Activated naive CD8-positive, alpha-beta T cell treated with anti-CD3 and anti-CD28 coated beads, Interleukin-2, amount 50 U/mL, for 16 hours (primary cell): ENCODE data around the gene OPCML.

ENCODE experiments used
- DNase-seq: peaks from one replicate; pipeline ENCODE4 v3.0.0-alpha.2; 2020; ENCODE audit warnings: low read depth, low spot score

The OPCML gene

DNA sequence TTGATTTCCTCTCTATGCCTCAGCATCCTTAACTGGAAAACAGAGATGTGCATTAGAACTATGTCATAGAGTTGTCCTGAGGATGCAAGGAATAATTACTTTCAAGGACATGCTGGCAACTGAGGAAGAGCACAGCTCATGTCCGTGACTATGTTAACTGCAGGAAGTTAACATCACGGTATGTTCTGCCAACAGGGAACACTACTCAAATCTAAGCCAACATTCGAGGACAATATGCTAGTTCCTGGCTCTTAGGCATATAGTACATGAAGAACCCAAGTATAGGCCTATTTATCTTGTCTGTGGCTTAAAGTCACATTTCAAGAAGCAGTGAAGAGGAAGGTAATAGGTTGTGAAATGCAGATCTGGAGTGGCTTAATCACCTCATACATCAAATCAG lies 1032.6 kb downstream of the OPCML start:
- DNase-seq, result no peak

DNA sequence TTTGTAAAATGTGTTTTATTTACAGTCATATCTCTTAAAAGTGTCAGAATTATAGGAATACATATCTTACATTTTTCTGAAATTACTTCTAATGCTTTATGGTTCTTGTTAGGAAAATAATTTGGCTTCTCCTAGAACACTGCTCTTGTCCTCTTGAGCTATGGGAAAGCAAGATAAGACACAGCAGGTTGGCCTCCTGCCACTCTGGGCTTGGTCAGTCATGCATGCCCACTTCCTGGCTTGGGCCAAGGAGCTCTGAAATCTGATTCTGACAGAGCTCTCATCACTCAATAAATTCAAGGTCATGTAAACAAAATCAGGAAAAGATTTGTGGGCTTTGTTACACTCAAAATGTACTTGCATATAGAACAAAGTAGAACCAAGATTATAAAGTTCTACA lies 1036.0 kb downstream of the OPCML start:
- DNase-seq, result no peak

DNA sequence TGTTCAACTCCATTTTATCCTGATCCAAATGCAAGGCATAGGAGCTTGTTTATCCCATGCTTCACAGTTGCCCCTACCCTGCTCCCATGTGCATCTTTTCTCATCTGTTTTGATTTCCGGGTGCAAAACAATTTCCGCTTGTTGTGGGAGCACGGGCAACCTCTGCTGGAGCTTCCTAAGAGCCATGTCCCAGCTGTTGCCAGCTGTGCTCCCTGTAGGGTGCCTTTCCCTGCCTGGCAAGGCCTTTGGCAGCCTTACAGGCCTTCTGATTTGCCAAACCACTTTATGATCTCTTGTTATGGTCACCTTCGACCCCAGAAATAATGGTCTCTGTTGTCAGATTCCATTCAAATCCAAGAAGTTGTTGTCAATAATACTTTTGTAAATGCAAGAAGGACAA lies 1038.5 kb downstream of the OPCML start:
- DNase-seq, result no peak

DNA sequence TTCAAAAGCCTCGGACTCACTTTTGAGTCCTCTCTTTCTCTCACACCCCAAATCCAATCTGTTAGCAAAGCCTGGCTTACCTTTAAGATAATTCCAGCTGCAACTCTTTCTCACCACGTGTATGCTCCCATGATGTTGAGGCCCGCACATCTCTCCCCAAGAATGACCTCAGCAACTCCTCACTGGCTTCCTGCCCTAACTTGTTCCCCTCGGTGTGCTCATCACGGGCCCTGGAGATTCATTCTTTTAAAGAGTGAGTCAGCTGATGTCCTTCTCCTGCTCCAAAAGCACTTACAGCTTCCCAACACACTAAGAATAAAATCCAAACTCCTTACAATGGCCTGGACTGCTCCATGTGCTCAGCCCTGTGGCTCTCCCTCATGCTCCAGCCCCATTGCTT lies 1041.3 kb downstream of the OPCML start:
- no peak for DNase-seq

DNA sequence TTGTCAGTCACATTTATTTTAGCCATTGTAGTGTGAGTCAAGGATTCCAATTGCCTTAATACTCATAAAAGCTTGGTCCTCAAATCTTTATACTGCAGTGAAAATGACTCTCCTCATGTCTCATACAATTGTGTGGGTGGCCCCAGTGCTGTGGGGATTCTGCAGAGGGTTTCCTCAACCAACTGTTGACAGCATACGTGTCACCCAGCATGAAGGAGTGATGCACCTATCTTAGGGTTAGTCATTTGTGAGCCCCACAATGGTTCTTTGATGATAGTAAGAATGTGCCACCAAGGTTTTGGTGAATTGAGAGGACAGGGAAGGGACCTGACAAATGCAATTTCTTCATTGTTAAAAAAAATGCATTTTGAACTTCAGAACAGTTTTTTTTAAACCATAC lies 1046.2 kb downstream of the OPCML start:
- no peak for DNase-seq

DNA sequence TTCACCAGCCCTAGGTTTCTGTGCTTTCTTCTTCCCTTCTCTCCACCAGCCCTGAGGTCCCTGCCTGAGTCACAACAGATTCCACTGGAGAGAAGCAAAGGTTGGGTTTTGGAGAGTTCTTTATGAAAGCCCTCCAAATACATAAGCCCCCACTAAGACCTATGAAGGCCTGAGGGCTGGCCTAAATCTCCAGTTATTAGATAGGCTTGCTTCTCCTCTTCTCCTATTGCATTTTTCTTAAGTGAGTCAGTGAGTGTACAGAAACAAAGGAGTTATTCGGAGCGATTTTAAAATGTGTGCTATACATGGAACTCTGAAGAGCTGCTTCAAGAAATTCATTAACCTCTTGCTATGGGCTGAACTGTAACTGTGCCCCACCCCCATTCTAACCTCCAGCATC lies 1057.3 kb downstream of the OPCML start:
- DNase-seq, result no peak

DNA sequence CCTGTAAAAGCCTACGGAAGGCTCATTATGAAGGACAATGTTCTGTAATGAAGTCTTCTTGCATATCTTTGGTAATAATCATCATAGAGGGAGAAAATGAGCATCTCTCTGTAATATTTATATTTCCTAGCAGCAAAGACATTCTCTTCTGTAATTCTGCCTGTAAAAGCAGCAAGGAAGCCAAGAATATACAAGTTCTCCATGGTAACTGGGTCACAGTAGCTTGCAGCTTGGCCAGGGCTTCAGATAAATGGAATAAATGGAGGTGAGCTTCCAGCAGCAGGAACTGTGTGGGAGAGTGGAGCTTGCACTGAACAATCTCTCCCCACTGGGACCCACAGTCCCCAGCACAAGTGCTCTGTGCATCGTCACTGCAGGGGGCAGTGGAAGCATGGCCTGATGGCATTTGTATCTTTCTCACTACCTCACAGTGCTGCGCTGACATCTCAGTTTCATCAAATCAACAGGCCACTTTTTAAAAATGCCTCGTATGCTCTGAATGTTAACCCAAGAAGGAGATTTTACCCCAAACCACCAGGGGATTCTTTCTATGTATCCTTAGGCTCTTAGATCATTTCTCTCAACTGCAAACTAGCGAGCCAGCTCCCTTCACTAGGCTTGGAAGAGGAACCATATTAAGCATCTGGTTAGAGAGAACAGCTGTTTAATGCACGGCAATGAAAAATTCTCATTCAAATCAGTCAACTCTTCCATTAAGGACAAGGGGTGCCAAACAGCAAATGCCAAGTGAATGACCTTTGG lies 1059.7 kb downstream of the OPCML start:
- DNase-seq, result no peak

DNA sequence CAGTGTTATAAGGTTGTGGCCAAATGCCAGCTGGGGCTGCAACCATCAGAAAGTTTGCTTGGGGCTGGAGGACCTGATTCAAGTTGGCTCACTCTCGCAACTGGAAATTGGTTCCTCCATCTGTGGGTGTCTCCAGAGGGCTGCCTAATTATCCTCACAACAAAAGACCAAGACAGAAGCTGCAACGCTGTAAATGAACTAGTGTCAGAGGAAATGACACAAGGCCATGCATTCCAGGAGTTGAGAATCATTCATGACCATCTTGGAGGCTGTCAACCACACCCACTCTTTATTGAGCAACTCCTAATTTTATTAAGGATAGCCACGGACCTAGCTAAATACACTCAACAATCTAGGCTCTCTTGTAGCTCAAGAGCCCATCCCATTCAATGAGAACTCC lies 1060.8 kb downstream of the OPCML start:
- no peak for DNase-seq

DNA sequence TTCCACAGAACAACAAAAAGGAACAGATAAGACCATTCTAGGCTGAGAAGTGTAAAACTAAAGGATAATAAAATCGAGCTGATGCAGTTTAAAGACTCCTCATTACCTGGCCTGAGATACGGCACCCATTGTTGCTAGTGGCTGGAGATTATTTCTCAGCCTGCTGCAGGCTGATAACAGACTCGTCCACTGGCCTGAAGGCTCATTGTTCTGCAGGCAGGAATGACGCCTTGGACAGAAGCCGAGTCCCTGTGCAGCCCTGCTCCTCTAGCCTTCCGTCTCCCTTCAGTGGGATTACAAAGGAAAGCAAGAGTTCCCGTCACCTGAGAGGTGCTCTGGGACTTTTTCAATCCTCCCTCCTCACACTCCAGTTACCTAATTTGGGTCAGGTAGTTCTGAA lies 1065.3 kb downstream of the OPCML start:
- no peak for DNase-seq

DNA sequence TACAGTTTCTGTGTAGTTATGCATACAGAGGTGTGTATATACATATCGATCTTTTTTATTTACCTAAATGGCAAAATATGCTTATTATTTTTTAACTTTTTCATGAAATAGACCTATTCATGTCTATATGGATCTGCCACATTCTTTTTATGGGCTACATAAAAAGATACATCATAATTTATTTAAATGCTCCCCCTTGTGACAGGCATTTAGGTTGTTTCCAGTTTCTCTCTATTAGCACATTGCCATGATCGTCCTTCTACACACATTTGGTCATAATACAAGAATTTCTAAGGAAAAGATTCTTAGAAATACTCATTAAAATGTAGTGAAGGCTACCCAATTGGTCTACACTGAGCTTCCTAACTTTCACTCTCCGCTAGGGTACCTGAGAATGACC lies 1067.4 kb downstream of the OPCML start:
- no peak for DNase-seq

DNA sequence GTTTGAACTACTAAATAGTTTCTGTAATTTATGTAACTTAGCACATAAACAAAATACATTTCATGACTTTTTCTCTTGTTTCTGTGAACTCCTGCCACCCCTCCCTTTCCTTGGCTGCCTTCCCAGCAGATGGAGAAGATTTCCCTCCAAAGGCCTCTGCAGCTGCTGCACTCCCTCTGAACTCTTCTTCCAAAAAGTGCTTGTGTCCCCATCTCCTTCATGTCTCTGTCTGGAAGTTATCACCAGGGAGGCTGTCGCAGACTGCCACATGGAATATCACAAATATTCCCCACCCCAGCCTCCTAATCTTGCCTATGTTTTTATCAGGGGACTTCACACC lies 1068.3 kb downstream of the OPCML start:
- no peak for DNase-seq

DNA sequence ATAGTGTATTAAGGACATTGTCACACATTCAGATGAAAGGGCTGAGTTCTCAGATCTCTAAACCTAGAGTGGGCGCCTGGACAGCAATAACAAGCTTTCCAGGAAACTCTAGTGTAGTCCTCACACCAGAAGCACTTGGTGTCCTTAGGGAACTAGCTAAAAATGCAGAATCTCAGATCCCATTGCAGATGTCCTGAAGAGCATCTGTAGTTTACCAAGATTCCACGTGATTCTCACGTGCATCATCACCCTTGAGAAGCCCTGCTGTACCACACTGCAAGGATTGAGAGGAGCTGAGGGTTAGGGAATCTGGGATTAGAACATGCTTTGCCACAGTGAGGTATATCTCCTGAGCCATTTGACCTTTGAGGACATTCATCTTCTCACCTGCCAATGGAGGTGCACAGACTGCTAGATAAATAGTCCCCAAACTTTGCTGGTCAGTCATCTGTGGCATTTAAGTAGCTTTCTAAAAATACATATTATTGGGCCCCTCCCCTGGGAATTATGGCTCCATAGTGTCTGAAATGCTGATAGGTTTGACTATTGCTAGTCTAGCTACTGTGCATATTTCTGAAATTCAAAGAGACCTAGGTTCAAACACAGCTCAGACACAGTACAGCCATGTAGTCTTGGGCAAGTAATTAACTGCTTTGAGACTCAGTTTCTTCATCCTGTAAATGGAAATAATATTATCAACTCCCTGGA lies 1068.9 kb downstream of the OPCML start:
- no peak for DNase-seq

DNA sequence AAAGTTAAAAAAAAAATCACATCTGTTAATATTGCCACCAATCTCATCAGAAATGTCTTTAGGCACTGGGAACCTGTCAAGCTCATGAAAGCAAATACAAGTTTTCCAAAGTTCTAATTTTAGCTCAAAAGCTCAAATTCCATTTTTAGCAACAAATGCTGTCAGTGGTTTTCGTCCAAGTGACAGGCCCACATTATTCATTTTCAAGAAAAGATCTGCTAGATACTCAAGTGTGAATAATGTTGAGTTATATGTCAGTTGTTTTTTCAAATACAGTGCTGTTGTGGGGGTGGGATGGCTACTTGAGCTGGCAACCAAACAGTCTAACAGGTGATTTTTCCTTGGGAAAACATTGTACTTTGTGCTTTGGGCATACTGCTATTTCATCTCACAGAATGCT lies 1072.6 kb downstream of the OPCML start:
- DNase-seq, result no peak

DNA sequence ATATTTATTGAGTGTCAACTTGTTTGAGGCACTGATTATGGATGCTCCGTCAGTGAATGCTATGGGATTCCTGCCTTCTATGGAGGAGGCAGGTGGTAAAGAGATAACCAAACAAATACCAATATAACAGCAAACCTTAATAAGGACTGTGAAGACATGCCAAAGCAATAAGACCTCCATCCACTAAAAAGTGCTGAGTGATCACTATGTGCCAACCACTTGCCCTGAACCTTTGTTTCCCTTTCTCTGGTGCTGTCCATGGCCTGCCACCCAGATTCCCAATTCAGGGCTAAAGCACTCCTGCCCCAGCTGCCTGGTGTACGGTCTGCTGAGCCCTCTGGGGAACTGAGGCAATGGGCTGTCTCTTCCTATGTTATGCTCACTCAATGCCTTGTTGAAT lies 1074.9 kb downstream of the OPCML start:
- no peak for DNase-seq

DNA sequence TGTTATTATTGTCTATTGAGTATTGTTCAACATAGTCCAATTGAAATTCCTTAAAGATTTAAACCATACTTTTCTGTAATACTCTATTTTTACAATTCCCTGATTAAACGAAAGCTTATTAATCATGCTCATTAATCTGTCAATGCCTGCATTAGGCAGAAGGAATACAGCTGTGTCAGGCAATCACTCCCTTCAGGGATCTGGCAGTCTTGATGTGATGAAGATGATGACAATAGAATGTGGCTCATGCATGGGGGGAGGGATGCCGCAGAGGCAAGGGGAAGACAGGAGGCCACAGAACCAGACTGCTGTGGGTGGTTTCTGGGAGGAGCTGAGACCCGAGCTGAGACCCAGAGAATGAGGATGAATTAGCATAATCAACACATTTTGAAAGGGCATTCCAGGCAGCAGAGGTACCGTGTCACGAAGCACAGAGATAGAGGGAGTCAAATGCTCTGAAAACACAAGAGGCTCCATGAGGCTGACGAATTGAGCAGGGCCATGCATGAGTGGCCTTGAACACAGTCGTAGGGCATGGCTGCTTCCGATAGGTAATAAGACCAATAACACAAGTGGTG lies 1075.5 kb downstream of the OPCML start:
- no peak for DNase-seq

DNA sequence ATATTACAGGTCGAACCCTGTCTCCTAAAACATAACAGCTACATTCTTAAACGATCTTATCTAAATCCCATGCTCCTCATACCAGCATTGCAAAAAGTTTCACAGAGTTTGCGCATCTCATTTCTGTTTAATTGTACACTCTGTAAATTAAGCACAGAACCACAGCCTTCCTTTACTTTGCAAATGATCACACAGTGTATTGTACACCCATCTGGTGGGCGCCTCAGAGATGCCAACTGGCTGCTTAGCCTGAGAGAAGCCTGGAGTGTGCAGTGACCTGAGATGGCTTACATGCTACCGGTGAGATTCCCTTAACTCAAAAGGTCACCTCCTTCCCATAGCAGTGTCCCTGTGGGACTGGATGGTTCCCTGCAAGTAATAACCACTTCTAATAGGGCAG lies 1077.3 kb downstream of the OPCML start:
- no peak for DNase-seq

DNA sequence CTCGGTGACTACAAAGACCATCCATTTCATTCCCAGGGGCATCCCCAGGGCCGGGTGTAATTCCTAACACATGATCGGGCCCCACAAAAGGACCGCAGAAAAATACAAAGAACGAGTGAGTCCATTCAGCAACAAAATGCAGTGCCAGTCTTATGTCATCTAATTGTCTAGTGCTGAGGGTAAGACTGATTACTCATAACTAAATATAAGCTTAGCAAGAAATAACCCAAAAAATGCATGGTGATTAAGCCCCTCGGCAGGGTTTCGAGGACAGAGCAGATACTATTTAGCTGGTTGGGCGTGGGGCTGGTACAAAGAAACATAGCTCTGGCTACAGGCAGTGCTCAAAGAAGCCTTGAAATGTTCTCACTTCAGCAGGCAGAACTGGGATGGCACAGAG lies 1078.9 kb downstream of the OPCML start:
- no peak for DNase-seq

DNA sequence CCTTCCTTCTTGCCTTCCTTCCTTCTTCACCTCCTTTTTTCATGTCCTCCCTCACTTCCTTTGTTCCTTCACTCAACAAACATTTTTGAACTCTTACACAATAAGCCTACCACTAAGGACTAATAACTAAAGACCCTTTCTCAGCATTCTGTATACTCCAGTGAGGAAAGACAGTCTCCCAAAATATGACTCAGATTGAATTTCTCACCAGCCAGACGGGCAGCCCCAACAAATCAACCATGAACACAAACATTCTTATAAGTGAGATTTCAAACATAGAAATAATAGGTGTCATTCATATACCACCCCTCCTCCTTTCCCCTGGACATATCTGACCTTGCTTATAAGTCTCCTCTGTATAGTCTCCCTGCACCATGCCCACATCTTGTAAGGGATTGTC lies 1079.7 kb downstream of the OPCML start:
- no peak for DNase-seq

DNA sequence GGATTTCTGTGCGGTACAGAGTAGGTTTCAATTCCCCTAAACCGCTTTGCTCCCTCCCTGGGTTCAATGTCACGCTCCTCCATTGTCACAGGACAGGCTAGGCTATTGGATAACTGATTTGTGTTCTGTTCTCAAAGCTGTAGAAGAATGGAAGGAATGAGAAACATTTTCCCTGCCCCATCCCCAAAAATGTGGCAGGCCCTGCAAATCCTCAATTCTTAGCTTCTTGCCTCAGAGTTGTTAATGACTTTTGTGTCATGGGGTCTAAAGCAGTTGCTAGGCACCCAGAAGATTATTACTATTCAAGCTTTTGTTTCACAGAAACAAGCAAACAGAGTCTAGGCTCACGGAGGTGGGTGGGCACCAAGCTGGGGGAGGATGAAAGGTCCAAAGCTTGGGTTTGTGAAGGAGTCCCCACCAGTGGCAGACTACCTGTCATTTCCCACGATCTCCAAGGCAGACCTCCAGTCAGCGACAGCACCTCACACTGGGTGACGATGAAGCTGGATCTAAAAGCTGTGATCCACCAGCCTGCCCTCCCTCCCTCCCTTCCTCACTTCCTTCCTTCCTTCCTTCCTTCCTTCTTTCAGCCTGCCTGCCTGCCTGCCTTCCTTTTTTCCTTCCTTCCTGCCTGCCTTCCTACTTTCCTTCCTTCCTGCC lies 1080.2 kb downstream of the OPCML start:
- DNase-seq, result no peak

DNA sequence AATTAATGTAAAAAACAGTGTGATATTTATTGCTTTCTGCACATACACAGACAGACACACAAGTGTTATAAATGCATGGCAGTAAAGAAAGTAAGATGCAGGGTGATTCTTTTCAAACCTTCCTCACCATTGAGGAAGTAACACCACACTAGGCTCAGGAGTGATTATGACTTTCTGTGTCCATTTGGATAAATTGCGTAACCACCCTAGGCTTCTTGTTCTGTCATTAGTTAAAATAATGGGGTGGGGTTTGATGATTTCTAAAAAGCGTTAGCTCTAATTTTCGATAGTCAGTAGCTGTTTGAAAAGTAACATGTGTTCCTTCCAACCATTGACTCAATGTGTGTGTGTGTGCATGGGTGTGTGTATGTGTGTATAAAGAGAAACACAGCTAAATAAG lies 1081.7 kb downstream of the OPCML start:
- no peak for DNase-seq

DNA sequence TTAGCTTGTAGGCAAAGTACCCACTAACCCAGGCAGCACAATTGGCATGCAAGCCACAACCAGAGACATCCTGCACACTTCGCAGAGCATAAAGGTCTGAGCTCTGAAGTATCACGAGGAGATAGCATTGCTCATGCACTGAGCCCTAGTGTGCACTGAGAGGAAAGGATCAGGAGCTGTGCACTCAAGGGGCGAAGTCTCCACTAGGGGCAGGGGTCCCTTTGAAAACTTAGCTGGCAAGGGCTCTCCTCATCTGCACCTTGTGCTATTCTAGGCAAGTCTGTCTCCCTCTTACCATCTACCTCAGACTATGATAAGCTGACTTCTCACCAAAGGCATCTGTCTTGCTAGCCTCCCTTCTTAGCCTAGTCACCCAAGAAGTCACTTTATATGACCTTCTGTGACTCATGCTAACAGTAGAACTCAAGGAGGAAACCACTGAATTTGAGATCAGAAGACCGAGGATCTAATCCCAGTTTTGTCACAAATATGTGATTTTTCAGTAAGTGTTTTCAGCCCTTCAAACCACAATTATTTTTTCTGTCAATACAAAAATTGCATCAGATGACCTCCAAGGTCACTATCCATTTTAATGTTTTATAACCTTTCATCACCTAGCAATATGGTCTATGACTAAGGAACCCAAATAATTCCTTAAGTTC lies 1083.8 kb downstream of the OPCML start:
- DNase-seq, result no peak

DNA sequence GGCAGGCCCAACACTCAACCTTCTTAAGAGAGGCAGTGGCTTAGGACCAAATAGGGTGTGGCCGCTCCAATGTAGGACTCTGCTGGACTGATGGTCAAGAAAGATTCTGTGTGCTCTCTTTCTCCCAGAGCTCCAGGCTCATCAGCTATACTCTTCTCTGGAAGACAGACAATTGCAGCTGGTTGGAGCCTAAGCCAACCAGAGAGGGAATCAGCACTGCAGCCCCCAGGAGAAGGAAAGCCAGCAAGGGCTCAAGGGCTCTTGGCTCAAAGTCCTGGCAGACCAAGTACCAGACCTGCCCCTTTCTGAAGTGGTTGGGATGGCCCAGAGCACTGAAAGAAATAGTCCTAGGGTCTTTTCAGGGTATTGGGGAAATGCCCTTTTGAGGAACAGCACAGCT lies 1084.5 kb downstream of the OPCML start:
- no peak for DNase-seq
